ENCODE measurements around the gene PMAIP1.
A peak's percentile ranks its signal among the peaks of the same experiment; 100 is the strongest.
"Not testable (repeated sequence)": the region's sequence is repeated elsewhere in the genome, so short reads cannot be mapped to it uniquely, and the experiment has no call there.

PMAIP1 gene

GRCh38 chr18:59899298-59900221, at the start of gene PMAIP1:
Gene PMAIP1, plus strand, starts transcription at chr18:59899996. Its CDS starts 182 bp downstream, at chr18:59900178.
- peak; percentile 95 for DNase-seq

GRCh38 chr18:59851784-59852399, 47.9 kb upstream of the PMAIP1 start:
- no peak for DNase-seq

GRCh38 chr18:59852548-59852947, 47.2 kb upstream of the PMAIP1 start:
- no peak for DNase-seq

GRCh38 chr18:59853380-59853779, 46.4 kb upstream of the PMAIP1 start:
- DNase-seq = no peak

- not testable (repeated sequence) for DNase-seq
These were observed 45.8 kb upstream of the PMAIP1 start for GRCh38 chr18:59853988-59854387.

- no peak for DNase-seq
These were observed 38.8 kb upstream of the PMAIP1 start for GRCh38 chr18:59861009-59861408.

GRCh38 chr18:59861963-59862819, 37.6 kb upstream of the PMAIP1 start:
- DNase-seq = no peak

GRCh38 chr18:59865241-59865986, 34.4 kb upstream of the PMAIP1 start:
- no peak for DNase-seq

GRCh38 chr18:59866551-59867269, 33.1 kb upstream of the PMAIP1 start:
- DNase-seq = no peak

GRCh38 chr18:59867337-59868104, 32.3 kb upstream of the PMAIP1 start:
- DNase-seq = no peak

- no peak for DNase-seq
These were observed 29.1 kb upstream of the PMAIP1 start for GRCh38 chr18:59870623-59871130.

- DNase-seq = no peak
These were observed 28.0 kb upstream of the PMAIP1 start for GRCh38 chr18:59871711-59872362.

- DNase-seq = no peak
These were observed 26.2 kb upstream of the PMAIP1 start for GRCh38 chr18:59873641-59874040.

- DNase-seq = no peak
These were observed 25.6 kb upstream of the PMAIP1 start for GRCh38 chr18:59874166-59874565.

- no peak for DNase-seq
These were observed 23.5 kb upstream of the PMAIP1 start for GRCh38 chr18:59876310-59876626.

- no peak for DNase-seq
These were observed 22.4 kb upstream of the PMAIP1 start for GRCh38 chr18:59877361-59877760.

GRCh38 chr18:59878644-59879043, 21.2 kb upstream of the PMAIP1 start:
- no peak for DNase-seq

- no peak for DNase-seq
These were observed 17.8 kb upstream of the PMAIP1 start for GRCh38 chr18:59881728-59882656.

GRCh38 chr18:59884351-59884750, 15.4 kb upstream of the PMAIP1 start:
- DNase-seq = no peak
